ENCODE measurements around the gene FSTL4. TPM values are rescaled to one million over a fixed set of nuclear protein-coding genes. Genes with fewer than 3 reads are reported as not detected.

Gene FSTL4
- total and polyA plus RNA-seq, 2 donors (not counting 1 experiment from before 2014, with no cell fraction given): 0.31 to 6.7 TPM

DNA sequence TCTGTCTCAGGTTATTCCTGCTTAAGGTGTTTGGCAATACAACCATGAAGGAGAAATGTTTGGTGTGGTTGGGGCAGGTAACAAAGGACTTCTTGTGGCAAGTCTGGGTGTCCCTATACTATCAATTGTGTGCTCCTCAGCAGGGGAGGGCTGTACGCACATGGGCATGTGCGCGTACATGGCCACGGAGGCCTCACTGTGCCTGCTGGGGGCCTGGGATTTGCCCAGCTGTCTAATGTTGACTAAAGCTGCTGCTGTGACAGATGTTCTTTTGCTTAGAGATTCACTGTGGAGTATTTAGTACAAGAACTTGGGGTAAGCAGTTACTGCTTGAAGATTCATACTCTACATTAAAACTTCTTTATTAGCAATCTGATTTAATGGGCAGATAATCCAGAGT is 463.0 kb downstream of the FSTL4 start:
- no peaks in the 10 kb centered on the region for H4K20me1 ChIP-seq (ENCODE audit: control insufficient read depth, insufficient read depth, low read length, poor library complexity, severe bottlenecking)
- no peak overlapping the region for H2AFZ ChIP-seq (ENCODE audit: insufficient read depth, low read depth, low read length, poor library complexity, severe bottlenecking)
- Mint-ChIP-seq H3K27ac (no peak overlapping the region), H3K27me3 (no peaks in the 10 kb centered on the region), H3K4me1 (no peaks in the 10 kb centered on the region), H3K9me3 (ENCODE audit: insufficient read depth) (peaks cover 2% of the 10 kb centered on the region), H3K4me3 (no peak overlapping the region)
- H3K4me1 ChIP-seq (ENCODE audit: control insufficient read depth in 2 of 2, insufficient read depth in 2 of 2, low read length in 2 of 2): no peaks in the 10 kb centered on the region
- no peak overlapping the region for H3K27ac ChIP-seq (ENCODE audit: low read length in 2 of 2)
- no peak for DNase-seq
- H3K79me2 ChIP-seq (ENCODE audit: control insufficient read depth, insufficient read depth, low read length): no peaks in the 10 kb centered on the region
- H3K4me2 ChIP-seq (replicated peaks; ENCODE audit: low read depth, low read length, poor library complexity, severe bottlenecking): no peak overlapping the region
- no peak overlapping the region for H3K4me3 ChIP-seq (ENCODE audit: control extremely low read depth in 1 of 5, extremely low read depth in 1 of 5, insufficient read depth in 1 of 5, low read depth in 2 of 5, low read length in 4 of 5)
- H3K27me3 ChIP-seq (replicated peaks in 1 of 4; ENCODE audit: control extremely low read depth in 1 of 4, control insufficient read depth in 3 of 4, insufficient read depth in 4 of 4, low read length in 3 of 4): no peaks in the 10 kb centered on the region
- H3K9ac ChIP-seq (ENCODE audit: low read length): no peak overlapping the region
- CTCF ChIA-PET: no interaction called here
- peaks cover 0 to 5% (median 2%) of the 10 kb centered on the region in 3 donors for H3K9me3 ChIP-seq (ENCODE audit: control extremely low read depth in 1 of 3, control insufficient read depth in 2 of 3, insufficient read depth in 1 of 3, low read length in 2 of 3)
- H3K36me3 ChIP-seq (replicated peaks in 1 of 2; ENCODE audit: control extremely low read depth in 1 of 2, control insufficient read depth in 1 of 2, extremely low read depth in 1 of 2, insufficient read depth in 2 of 2, low read length in 1 of 2): no peaks in the 10 kb centered on the region
- TF ChIP-seq, protein P1, sequence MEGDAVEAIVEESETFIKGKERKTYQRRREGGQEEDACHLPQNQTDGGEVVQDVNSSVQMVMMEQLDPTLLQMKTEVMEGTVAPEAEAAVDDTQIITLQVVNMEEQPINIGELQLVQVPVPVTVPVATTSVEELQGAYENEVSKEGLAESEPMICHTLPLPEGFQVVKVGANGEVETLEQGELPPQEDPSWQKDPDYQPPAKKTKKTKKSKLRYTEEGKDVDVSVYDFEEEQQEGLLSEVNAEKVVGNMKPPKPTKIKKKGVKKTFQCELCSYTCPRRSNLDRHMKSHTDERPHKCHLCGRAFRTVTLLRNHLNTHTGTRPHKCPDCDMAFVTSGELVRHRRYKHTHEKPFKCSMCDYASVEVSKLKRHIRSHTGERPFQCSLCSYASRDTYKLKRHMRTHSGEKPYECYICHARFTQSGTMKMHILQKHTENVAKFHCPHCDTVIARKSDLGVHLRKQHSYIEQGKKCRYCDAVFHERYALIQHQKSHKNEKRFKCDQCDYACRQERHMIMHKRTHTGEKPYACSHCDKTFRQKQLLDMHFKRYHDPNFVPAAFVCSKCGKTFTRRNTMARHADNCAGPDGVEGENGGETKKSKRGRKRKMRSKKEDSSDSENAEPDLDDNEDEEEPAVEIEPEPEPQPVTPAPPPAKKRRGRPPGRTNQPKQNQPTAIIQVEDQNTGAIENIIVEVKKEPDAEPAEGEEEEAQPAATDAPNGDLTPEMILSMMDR (IDR thresholded peaks at IDR 0.05): no peak
- no peak for TF ChIP-seq EZH2 (IDR thresholded peaks at IDR 0.05; ENCODE audit: borderline replicate concordance, insufficient read depth, low read depth, low read length, poor library complexity, severe bottlenecking)
- POLR2A ChIA-PET: no interaction called here
- intact Hi-C loops (cut with micrococcal nuclease): no loop called here
- no peak for ATAC-seq (ENCODE audit: low read depth)
- 86% methylated on average over 4 of the region's 4 CpGs for WGBS (ENCODE audit: insufficient coverage)

DNA sequence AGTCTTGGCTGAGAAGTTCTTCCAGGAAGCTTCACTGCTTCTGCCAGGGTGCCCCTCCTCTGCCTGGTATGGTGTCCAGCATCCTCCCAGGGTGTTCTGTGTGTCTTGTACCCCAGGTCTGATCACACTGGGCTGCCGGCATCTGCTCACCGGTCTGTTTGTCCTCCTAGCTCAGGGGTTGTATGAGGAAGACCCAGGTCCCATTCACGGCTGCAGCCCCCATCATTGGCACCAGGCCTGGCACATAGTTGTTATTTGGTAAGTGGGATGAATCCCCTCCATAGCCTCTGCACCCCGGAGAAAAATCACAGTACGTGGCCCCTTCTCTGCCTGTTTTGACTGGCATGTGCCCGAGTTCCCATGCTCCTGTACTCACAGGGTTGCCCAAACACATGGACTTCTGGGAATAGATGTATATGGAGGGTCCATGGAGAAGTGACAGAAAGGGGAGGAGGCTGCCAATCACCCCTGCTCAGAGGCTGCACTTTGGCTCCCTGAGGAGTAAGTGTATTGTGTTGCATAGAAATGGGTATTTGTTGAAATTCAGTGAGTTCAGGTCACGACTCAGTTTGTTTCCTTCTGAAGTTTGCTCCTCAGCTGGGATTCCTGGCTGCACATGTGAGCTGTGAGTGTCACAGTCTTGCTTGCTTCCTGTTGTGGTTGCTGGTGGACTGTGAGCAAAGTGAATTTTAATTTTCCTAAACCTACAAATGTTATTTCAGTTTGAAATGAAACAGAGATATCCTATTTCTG is 464.4 kb downstream of the FSTL4 start:
- intact Hi-C loops (cut with micrococcal nuclease): no loop called here
- H3K4me1 Mint-ChIP-seq: no peaks in the 10 kb centered on the region
- Histone ChIP-seq H3K4me3 (ENCODE audit: control extremely low read depth in 1 of 5, extremely low read depth in 1 of 5, insufficient read depth in 1 of 5, low read depth in 2 of 5, low read length in 4 of 5) (no peak overlapping the region), H4K20me1 (ENCODE audit: control insufficient read depth, insufficient read depth, low read length, poor library complexity, severe bottlenecking) (no peaks in the 10 kb centered on the region), H3K27me3 (replicated peaks in 1 of 4; ENCODE audit: control extremely low read depth in 1 of 4, control insufficient read depth in 3 of 4, insufficient read depth in 4 of 4, low read length in 3 of 4) (no peaks in the 10 kb centered on the region), H3K4me2 (replicated peaks; ENCODE audit: low read depth, low read length, poor library complexity, severe bottlenecking) (no peak overlapping the region), H3K36me3 (replicated peaks in 1 of 2; ENCODE audit: control extremely low read depth in 1 of 2, control insufficient read depth in 1 of 2, extremely low read depth in 1 of 2, insufficient read depth in 2 of 2, low read length in 1 of 2) (no peaks in the 10 kb centered on the region), H3K9ac (ENCODE audit: low read length) (no peak overlapping the region), H3K9me3 (ENCODE audit: control extremely low read depth in 1 of 3, control insufficient read depth in 2 of 3, insufficient read depth in 1 of 3, low read length in 2 of 3) (peaks cover 0 to 9% (median 5%) of the 10 kb centered on the region in 3 donors), H3K4me1 (ENCODE audit: control insufficient read depth in 2 of 2, insufficient read depth in 2 of 2, low read length in 2 of 2) (no peaks in the 10 kb centered on the region), H3K27ac (ENCODE audit: low read length in 2 of 2) (no peak overlapping the region), H3K79me2 (ENCODE audit: control insufficient read depth, insufficient read depth, low read length) (no peaks in the 10 kb centered on the region), H2AFZ (ENCODE audit: insufficient read depth, low read depth, low read length, poor library complexity, severe bottlenecking) (no peak overlapping the region)
- ATAC-seq (ENCODE audit: low read depth) (no peak), DNase-seq (no peak)
- TF ChIP-seq, protein P1 (IDR thresholded peaks at IDR 0.05): no peak
- no peak for TF ChIP-seq EZH2 (IDR thresholded peaks at IDR 0.05; ENCODE audit: borderline replicate concordance, insufficient read depth, low read depth, low read length, poor library complexity, severe bottlenecking)
- ChIA-PET CTCF (no interaction called here), POLR2A (no interaction called here)
- H3K27ac Mint-ChIP-seq: no peak overlapping the region
- peaks cover 8% of the 10 kb centered on the region for H3K27me3 Mint-ChIP-seq
- H3K9me3 Mint-ChIP-seq (ENCODE audit: insufficient read depth): peaks cover 8% of the 10 kb centered on the region
- no peak overlapping the region for H3K4me3 Mint-ChIP-seq
- 74% methylated on average over 5 of the region's 7 CpGs for WGBS (ENCODE audit: insufficient coverage)

All from B cell (primary cell).